ENCODE results near the gene PIAS1.
"Not testable (repeated sequence)": the region's sequence is repeated elsewhere in the genome, so short reads cannot be mapped to it uniquely, and the experiment has no call there.

PIAS1 gene

GRCh38 chr15:68053701-68054627 lies at the start of gene PIAS1:
PIAS1 (plus strand) TSS chr15:68054315; CDS start chr15:68054327, 12 bp downstream.
- DNase-seq (ENCODE audit: low spot score) = peak; percentile 90

DNA sequence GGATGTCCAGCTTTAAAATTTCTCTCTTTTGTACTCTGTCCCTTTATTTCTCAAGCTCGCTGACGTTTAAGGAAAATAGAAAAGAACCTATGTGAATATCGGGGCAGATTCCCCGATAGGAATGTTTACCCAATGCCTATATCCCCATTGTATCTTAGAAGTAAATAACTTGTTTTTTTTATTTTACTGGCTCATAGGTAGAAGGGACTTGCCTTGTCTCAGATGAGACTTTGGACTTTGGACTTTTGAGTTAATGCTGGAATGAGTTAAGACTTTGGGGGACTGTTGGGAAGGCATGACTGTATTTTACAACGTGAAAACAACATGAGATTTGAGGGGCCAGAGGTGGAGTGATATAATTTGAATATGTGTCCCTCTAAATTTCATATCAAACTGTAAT lies 46.5 kb upstream of the PIAS1 start:
- not testable (repeated sequence) for DNase-seq (ENCODE audit: low spot score)

GRCh38 chr15:68010361-68011153 lies 43.6 kb upstream of the PIAS1 start:
- DNase-seq (ENCODE audit: low spot score) = no peak

DNA sequence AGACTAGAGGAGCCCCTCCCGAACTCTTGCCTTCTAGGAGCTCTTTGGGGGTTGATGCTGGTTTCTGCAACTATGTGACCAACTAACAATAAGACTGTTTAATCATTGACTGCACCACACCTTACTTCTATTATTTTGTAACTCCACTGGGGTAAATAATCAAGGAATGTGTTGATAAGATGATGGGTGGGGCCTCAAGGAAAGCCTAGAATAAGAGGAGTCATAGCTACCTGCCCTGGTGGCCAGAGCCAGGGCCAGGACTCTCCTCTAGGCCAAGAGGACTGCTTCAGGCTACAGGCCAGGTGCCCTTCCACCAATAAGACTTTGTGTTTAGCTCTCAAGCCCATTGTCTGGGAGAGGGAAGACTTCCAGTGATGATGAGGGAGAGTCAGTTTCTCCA lies 41.2 kb upstream of the PIAS1 start:
- DNase-seq (ENCODE audit: low spot score) = no peak

DNA sequence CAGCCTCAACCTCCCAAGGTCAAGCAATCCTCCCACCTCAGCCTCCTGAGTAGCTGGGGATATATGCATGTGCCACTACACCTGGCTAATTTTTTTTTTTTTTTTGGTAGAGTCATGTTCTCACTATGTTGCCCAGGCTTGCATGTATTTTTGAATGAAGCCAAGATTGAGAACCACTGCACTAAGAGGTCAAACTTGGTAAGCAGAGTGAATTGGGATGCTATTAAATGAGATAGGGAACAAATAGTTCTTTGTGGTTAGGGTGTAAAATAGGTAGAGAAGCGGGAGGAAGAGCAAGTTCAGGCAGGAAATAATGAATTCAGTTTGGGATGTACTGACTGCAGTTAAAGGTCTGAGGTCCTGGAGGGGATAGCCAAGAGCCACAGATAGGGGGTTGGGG lies 39.9 kb upstream of the PIAS1 start:
- no peak for DNase-seq (ENCODE audit: low spot score)

DNA sequence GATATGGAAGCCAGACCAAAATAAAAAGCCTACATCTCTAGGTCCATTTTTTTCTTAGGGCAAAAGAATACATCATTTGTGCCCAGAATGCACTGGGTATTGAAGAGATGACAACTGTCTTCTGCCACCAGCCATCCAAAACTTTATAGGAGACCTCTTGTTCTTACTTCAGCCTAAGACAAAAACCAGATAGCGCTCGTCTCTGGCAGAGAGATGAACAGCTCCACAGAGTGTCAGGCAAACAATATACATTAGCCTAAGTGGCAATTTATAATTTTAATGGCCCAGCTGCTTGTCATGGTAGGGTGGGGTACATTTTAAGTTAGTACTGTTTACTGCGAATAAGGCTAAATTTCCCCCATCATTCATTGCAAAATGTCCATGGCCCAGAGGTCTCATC lies 38.9 kb upstream of the PIAS1 start:
- DNase-seq (ENCODE audit: low spot score) = no peak

- no peak for DNase-seq (ENCODE audit: low spot score)
These were observed 36.9 kb upstream of the PIAS1 start for GRCh38 chr15:68017201-68017600.

DNA sequence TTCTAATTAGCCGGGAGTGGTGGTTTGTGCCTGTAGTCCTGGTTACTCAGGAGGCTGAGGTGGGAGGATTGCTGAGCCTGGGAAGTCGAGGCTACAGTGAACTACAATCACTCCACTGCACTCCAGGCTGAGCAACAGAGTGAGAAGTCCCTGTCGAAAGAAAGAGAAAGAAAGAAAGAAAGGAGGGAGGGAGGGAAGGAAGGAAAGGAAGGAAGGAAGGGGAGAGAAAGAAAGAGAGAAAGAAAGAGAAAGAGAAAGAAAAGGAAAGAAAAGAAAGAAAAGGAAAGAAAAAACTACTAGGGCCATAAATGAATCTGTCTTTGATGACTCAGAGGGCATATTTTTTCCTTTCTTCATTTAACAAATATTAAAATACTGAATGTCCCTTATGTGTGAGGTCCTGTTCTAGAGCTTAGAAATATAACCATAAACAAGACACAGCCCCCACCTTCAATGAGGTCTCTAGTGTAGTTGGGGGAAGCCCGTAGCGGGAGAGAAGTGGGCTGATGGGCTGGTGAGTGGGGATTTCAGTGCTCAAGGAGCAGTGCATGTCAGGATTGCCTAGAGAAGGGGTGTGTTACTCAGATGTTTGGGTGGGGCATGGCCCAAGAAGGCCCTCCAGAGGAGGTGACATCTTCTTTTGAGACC lies 35.2 kb upstream of the PIAS1 start:
- DNase-seq (ENCODE audit: low spot score) = no peak

DNA sequence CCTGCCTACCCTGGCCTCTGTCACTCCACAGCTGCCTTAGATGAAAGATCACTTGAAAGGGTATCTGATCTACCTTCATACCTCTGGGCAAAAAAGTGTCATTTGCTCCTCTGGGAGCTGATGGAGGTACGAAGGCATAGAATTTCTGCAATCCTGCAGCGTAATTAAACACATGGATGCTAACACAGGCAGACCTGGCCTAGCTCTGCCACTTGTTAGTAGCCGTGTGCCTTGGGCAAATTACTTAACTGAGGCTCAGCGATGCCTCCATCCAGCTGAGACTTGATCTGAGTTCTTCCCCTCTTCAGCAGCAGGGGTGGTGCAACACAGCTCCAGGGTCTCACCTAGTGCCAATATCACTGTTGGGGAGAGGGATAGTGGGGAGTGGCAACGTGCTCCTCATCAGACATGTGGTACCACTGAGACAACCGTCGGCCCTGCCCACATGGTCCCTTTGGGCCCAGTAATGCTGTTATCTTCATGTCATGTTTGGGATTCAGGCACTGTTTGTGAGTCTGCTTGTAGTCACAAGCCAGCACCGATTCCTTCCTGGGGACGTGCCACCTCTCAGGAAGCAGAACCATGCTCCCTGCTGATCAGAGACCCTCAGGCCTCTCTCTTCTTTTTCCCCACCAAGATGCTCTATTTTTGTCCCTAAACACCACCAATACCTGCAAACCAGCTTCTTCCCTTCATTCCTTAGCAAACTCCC lies 34.1 kb upstream of the PIAS1 start:
- DNase-seq (ENCODE audit: low spot score) = no peak

- DNase-seq (ENCODE audit: low spot score) = no peak
These were observed 33.4 kb upstream of the PIAS1 start for GRCh38 chr15:68020685-68021084.

GRCh38 chr15:68022061-68022460 lies 32.1 kb upstream of the PIAS1 start:
- no peak for DNase-seq (ENCODE audit: low spot score)

DNA sequence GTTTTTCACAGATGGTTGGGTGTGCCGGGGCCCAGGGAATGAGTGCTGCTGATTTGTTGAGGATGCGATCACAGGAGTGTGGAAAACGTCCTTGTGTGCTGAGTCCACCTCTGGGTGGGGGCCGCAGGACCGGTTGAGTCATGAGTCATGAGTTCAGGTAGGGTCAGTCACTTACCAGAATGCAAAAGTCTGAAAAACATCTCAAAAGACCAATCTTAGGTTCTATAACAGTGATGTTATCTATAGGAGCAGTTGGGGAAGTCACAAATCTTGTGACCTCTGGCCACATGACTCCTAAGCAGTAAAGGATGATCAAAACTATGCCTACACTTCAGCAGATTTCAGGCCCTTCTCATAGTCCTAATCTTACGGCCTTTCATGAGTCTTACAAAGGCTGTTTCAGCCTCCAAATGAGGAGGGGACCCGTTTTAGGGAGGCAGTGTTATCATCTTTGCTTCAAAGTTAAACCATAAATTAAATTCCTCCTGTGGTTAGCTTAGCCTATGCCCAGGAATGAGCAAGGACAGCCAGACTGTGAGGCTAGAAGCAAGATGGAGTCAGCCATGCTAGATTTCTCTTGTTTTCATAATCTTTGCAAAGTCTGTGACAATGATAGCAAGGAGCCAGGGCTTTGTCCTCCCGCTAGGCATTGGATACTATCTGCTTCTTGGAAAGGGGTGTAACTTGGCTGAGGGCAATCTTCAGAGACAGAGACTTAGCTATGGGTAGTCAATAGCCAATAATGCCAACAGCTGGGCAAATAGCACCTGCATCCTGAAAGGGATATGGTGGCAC lies 30.6 kb upstream of the PIAS1 start:
- DNase-seq (ENCODE audit: low spot score) = no peak

DNA sequence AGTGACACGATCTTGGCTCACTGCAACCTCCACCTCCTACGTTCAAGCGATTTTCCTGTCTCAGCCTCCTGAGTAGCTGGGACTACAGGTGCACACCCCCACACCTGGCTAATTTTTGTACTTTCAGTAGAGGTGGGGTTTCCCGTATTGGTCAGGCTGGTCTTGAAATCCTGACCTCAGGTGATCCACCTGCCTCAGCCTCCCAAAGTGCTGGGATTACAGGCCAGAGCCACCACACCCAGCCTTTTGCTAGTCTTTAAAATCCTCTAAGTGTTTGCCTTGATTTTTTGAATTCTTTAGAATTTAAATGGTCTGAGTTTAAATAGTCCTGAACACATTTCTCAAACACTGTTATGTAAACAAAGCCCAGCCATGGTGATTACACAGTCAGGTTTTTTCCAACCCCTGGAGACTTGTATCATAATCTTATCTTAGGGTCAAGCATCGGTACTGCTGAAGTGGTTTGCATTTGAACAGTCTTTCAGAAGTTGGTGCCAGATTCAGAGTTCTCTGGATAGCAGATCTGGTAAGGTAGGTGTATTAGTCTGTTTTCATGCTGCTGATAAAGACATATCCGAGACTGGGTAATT lies 28.2 kb upstream of the PIAS1 start:
- DNase-seq (ENCODE audit: low spot score) = no peak

DNA sequence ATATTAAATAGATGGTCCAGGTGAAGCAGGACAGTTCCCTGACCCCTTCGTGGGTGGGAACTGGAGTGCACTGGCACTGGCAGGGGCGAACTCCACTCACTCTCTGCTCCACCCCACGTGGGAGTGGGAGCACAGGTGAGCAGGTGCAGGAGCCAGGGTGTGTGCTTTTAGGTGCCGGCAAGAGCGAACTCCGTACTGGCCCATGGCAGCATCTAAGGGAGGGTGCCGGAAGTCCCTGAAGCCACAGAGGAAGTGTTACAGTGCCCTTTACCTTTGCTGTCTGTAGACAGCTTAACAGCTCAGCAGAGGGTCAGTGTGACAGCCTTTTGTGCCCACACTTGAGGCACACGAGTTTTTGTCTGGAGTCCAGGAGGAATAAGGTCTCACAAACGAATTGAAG lies 26.7 kb upstream of the PIAS1 start:
- DNase-seq (ENCODE audit: low spot score) = peak; percentile 8

GRCh38 chr15:68028137-68028887 lies 25.8 kb upstream of the PIAS1 start:
- DNase-seq (ENCODE audit: low spot score) = no peak

- no peak for DNase-seq (ENCODE audit: low spot score)
These were observed 25.3 kb upstream of the PIAS1 start for GRCh38 chr15:68028888-68029207.

DNA sequence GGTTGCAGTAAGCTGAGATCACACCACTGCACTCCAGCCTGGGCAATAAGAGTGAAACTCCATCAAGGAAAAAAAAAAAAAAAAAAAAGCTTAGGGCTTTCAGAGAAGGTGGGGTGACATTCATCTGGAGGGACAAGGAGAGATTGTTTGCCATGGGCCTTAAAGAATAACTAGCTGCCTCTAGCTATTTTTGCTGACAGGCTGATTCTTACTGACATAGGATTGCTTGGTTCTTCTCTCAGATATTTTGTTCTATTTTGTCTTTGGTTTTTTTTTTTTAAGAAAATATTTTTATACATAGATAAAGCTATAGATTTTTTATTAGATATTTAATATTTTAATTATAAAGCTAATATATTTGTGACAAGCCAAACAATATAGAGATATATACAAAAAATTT lies 24.2 kb upstream of the PIAS1 start:
- DNase-seq (ENCODE audit: low spot score) = no peak

DNA sequence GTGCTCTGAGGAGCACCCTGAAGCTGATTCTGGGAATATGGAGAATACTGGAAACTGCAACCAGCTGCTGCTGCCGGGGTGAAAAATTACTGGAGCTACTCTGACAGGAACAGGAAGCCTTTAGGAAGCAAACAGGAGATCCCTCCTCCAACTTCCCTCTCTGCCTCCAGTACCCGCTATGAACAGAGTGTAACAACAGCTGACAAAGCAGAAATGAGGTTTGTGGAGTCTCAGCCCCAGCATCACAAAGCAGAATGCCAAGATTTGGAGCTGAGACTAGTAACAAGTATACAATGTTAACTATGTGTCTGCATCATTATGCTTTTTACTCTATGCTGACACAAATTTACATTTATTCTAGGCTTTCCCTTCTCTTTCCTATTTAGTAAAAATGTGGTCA lies 22.7 kb upstream of the PIAS1 start:
- no peak for DNase-seq (ENCODE audit: low spot score)

- DNase-seq (ENCODE audit: low spot score) = no peak
These were observed 21.4 kb upstream of the PIAS1 start for GRCh38 chr15:68032672-68033071.

DNA sequence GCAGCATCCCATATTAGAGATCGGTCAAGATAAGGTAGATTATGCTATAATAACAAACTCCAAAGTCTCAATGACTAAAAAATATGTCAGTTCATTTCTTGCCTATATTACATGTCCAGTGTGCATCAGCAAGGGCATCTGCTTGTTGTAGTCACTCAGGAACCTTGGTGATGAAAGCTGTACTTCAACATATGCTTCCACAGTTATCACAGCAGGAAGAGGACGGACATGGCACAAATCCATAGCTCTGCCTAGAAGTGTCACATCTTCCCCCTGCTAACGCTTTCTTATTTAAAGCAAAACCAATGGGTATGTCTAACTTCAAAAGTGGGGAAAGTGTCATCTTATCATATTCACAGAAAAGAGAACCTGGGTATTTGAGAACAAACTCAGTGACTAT lies 20.0 kb upstream of the PIAS1 start:
- no peak for DNase-seq (ENCODE audit: low spot score)

All from SW480 (cell line).